ENCODE measurements around the gene PEX11G. TPM values are rescaled to one million over a fixed set of nuclear protein-coding genes. Genes with fewer than 3 reads are reported as not detected.

The PEX11G gene
- polyA plus RNA-seq, 1 donor from 2014 or later: 1.3 TPM

GRCh38 chr19:7500811-7501450 lies 12.1 kb upstream of the PEX11G start:
- Histone ChIP-seq H3F3A (ENCODE audit: insufficient read depth, low read length, poor library complexity, severe bottlenecking) (no peaks in the 10 kb centered on the region), H3K27me3 (ENCODE audit: insufficient read depth, low read depth, low read length) (no peaks in the 10 kb centered on the region), H4K20me1 (ENCODE audit: insufficient read depth) (no peaks in the 10 kb centered on the region), H3K4me3 (ENCODE audit: low read length) (peak overlapping the region; percentile 75), H3K9me3 (ENCODE audit: low read length) (no peaks in the 10 kb centered on the region), H3K27ac (ENCODE audit: low read length) (peak overlapping the region; percentile 64), H3K9me2 (ENCODE audit: insufficient read depth, low read length) (no peaks in the 10 kb centered on the region), H3K79me2 (replicated peaks; ENCODE audit: insufficient read depth, low read length) (no peaks in the 10 kb centered on the region), H3K4me2 (ENCODE audit: low read length) (no peak overlapping the region), H3K36me3 (ENCODE audit: insufficient read depth, low read length) (no peaks in the 10 kb centered on the region), H2AFZ (ENCODE audit: low read depth, low read length) (peak overlapping the region; percentile 94), H3K9ac (ENCODE audit: low read length) (peak overlapping the region; percentile 63)
- peak; percentile 52 for TF ChIP-seq RAD21 (conservative IDR thresholded peaks at IDR 0.05)
- no peak for TF ChIP-seq TAF1 (IDR thresholded peaks at IDR 0.05; ENCODE audit: low read depth)
- peak; percentile 39 for TF ChIP-seq EP300 (conservative IDR thresholded peaks at IDR 0.05; ENCODE audit: poor library complexity, severe bottlenecking)
- TF ChIP-seq EZH2 (IDR thresholded peaks at IDR 0.05; ENCODE audit: borderline replicate concordance, insufficient read depth, low read length, poor library complexity, severe bottlenecking): no peak
- TF ChIP-seq, protein P1, sequence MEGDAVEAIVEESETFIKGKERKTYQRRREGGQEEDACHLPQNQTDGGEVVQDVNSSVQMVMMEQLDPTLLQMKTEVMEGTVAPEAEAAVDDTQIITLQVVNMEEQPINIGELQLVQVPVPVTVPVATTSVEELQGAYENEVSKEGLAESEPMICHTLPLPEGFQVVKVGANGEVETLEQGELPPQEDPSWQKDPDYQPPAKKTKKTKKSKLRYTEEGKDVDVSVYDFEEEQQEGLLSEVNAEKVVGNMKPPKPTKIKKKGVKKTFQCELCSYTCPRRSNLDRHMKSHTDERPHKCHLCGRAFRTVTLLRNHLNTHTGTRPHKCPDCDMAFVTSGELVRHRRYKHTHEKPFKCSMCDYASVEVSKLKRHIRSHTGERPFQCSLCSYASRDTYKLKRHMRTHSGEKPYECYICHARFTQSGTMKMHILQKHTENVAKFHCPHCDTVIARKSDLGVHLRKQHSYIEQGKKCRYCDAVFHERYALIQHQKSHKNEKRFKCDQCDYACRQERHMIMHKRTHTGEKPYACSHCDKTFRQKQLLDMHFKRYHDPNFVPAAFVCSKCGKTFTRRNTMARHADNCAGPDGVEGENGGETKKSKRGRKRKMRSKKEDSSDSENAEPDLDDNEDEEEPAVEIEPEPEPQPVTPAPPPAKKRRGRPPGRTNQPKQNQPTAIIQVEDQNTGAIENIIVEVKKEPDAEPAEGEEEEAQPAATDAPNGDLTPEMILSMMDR (IDR thresholded peaks at IDR 0.05; ENCODE audit: poor library complexity, severe bottlenecking): peak; percentile 66
- TF ChIP-seq POLR2AphosphoS5 (IDR thresholded peaks at IDR 0.05): peak; percentile 60
- TF ChIP-seq MXI1 (conservative IDR thresholded peaks at IDR 0.05; ENCODE audit: poor library complexity, severe bottlenecking): peak; percentile 89
- TF ChIP-seq REST (IDR thresholded peaks at IDR 0.05; ENCODE audit: borderline replicate concordance): peak; percentile 50
- peak; percentile 55 for TF ChIP-seq SMC3 (conservative IDR thresholded peaks at IDR 0.05; ENCODE audit: poor library complexity)

- H3K9ac ChIP-seq (ENCODE audit: low read length): no peak overlapping the region
- H3K4me3 ChIP-seq (ENCODE audit: low read length): no peak overlapping the region
- no peaks in the 10 kb centered on the region for H4K20me1 ChIP-seq (ENCODE audit: insufficient read depth)
- H3K27ac ChIP-seq (ENCODE audit: low read length): no peak overlapping the region
- H3K9me2 ChIP-seq (ENCODE audit: insufficient read depth, low read length): no peaks in the 10 kb centered on the region
- no peaks in the 10 kb centered on the region for H3K27me3 ChIP-seq (ENCODE audit: insufficient read depth, low read depth, low read length)
- H3K79me2 ChIP-seq (replicated peaks; ENCODE audit: insufficient read depth, low read length): no peaks in the 10 kb centered on the region
- no peak for TF ChIP-seq POLR2AphosphoS5 (IDR thresholded peaks at IDR 0.05)
- TF ChIP-seq, protein P1 (IDR thresholded peaks at IDR 0.05; ENCODE audit: poor library complexity, severe bottlenecking): peak; percentile 19
- no peaks in the 10 kb centered on the region for H3K9me3 ChIP-seq (ENCODE audit: low read length)
- H3K4me2 ChIP-seq (ENCODE audit: low read length): no peak overlapping the region
- no peak overlapping the region for H2AFZ ChIP-seq (ENCODE audit: low read depth, low read length)
- no peaks in the 10 kb centered on the region for H3F3A ChIP-seq (ENCODE audit: insufficient read depth, low read length, poor library complexity, severe bottlenecking)
- no peaks in the 10 kb centered on the region for H3K36me3 ChIP-seq (ENCODE audit: insufficient read depth, low read length)
These were observed 8.5 kb upstream of the PEX11G start for GRCh38 chr19:7497292-7497691.
